Activated CD4-positive, alpha-beta T cell treated with anti-CD3 and anti-CD28 coated beads, Interleukin-2, amount 50 U/mL, for 16 hours (primary cell): Measurements from ENCODE around the gene GNMT.
"Not testable (repeated sequence)": the region's sequence is repeated elsewhere in the genome, so short reads cannot be mapped to it uniquely, and the experiment has no call there.

Experiments
- DNase-seq: peaks from one replicate; pipeline ENCODE4 v3.0.0-alpha.2; 2020

GNMT gene

GRCh38 chr6:42942444-42942843, 18.1 kb upstream of the GNMT start:
- DNase-seq = no peak

GRCh38 chr6:42947950-42948349, 12.6 kb upstream of the GNMT start:
- DNase-seq = no peak

GRCh38 chr6:42952389-42952788, 8.2 kb upstream of the GNMT start:
- DNase-seq = no peak

GRCh38 chr6:42954405-42954804, 6.1 kb upstream of the GNMT start:
- not testable (repeated sequence) for DNase-seq

GRCh38 chr6:42958125-42958524, 2.4 kb upstream of the GNMT start:
- DNase-seq = no peak

GRCh38 chr6:42959917-42960242, 674 bp upstream of the GNMT start:
- no peak for DNase-seq

- DNase-seq = no peak
Observed at GRCh38 chr6:42961020-42961470, 491 bp downstream of the GNMT start.

GRCh38 chr6:42962096-42962495, 1.5 kb downstream of the GNMT start:
- DNase-seq = no peak

GRCh38 chr6:42962502-42963178, 2.1 kb downstream of the GNMT start:
- no peak for DNase-seq

- no peak for DNase-seq
Observed at GRCh38 chr6:42963179-42963854, 2.8 kb downstream of the GNMT start.

- peak; percentile 48 for DNase-seq
Observed at GRCh38 chr6:42963855-42964605, 3.5 kb downstream of the GNMT start.

- DNase-seq = no peak
Observed at GRCh38 chr6:42966571-42966970, 6.0 kb downstream of the GNMT start.

- DNase-seq = no peak
Observed at GRCh38 chr6:42967228-42967627, 6.7 kb downstream of the GNMT start.

GRCh38 chr6:42968126-42968701, 7.7 kb downstream of the GNMT start:
- no peak for DNase-seq

- DNase-seq = no peak
Observed at GRCh38 chr6:42968783-42969182, 8.2 kb downstream of the GNMT start.

GRCh38 chr6:42969431-42969830, 8.9 kb downstream of the GNMT start:
- DNase-seq = no peak

GRCh38 chr6:42969934-42970333, 9.4 kb downstream of the GNMT start:
- no peak for DNase-seq

- DNase-seq = no peak
Observed at GRCh38 chr6:42970871-42971612, 10.5 kb downstream of the GNMT start.

GRCh38 chr6:42971746-42972327, 11.3 kb downstream of the GNMT start:
- no peak for DNase-seq

GRCh38 chr6:42973926-42974325, 13.4 kb downstream of the GNMT start:
- no peak for DNase-seq

- no peak for DNase-seq
Observed at GRCh38 chr6:42974919-42975505, 14.5 kb downstream of the GNMT start.

- DNase-seq = no peak
Observed at GRCh38 chr6:42978487-42978838, 17.9 kb downstream of the GNMT start.
